ENCODE measurements around the gene CELF2.
"Not testable (repeated sequence)": the region's sequence is repeated elsewhere in the genome, so short reads cannot be mapped to it uniquely, and the experiment has no call there.

The CELF2 gene

DNA sequence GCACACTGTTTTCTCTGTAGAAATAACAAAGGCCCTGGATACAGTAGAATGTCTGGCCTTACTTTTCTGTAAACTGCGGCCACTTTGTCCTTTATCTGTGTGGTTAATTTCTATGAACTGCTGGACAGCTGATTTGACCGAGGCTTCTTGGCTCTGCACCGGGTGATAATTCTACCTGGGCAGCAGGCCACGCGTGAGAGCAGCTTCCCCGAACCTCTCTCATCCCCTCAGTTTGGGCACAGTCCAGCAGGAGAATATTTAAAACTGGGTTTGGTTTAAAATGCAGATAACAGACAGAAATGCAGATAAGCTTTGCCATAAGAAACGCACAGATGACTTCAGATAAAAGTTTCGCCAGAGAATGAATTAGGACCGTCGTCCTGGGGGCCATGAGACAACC lies 81.0 kb downstream of the CELF2 start:
- DNase-seq: no peak

DNA sequence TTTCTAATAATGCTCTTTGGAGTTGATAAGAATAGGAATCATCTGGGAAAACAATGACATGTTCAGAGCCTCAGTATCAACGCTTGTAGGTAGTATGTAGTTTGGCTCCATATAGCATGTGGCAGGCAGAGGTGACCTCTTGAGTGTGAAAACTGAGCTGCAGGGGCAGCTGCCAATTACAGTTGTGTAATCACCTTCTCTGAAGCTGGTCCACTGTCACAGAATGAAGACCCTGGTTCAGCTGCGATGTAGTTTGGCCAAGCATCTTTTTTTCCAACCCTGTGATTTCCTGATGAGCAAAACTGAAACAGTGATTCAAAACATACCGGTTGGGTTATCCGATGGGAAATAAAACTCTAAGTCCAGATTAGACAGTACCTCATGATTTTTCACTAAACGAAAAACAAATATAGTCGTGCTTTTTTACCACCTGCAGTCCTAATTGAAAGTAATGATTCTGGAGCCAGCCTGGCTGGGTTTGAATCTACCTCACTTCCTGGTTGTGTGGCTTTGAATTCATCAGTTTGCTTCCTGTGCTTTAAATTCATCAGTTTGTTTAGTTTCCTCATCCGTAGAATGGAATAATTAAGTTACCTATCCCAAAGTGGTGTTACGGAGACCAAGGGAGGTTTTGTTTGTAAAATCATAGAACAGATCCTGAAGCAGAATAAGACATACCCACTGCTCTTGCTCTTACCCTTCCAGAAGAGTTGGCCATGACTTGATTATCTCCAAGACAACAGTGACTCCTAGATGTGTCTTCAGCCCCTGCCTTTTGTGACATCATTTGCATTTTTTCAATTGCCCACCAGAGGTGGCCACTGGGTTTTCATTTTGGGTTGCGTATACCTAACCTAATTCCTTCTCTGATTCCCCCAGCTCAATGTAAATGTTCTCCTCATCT lies 87.4 kb downstream of the CELF2 start:
- DNase-seq: no peak

DNA sequence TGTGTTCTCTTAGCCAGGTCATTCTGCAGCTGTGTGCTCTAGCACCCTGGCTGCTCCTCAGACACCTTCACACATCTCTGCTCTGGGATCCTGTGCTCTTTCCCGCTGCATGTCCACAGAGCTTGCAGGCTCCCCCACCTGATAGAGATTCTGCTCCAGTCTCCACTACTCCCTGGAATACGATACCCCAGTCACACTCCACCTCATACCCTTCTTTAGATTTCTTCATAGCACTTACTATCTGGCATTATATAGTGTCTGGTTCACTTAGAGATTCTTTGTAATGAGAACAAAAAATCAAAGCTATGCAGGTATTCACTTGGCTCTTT lies 88.0 kb downstream of the CELF2 start:
- no peak for DNase-seq

DNA sequence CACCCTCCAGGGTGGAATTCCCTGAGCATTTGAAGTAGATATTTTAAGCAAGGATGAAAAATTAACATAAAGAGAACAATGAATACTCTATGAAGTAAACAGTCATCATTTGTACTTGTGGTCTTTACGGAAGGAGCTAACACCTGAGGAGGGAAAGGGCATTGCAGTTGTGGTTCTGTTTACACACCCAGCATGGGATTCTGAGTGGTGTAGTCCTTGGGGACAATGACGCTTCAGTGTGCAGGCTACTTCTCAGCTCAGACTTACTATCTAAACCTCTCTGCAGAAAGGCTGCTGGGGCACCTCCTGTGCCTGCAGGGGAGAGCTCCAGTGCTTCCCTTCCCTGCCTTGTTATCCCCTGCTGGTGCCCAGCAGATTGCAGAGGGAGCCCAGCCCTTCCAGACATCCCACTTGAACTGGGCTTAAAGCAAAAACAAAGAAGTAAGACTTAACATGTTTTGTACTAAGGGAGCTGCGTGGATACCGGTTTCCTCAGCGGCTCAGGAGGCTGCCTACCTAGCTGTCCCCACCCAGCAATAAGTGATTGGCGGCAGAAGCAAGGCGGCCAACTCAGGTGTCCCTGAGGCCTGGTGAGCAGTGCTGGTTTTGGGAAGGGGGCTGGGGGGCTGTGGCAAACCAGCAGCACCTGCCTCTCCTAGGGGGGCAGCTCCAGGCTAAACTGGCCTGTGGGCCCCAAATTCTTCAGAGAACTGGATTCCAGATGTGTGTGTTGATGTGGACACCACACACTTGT lies 89.1 kb downstream of the CELF2 start:
- no peak for DNase-seq

DNA sequence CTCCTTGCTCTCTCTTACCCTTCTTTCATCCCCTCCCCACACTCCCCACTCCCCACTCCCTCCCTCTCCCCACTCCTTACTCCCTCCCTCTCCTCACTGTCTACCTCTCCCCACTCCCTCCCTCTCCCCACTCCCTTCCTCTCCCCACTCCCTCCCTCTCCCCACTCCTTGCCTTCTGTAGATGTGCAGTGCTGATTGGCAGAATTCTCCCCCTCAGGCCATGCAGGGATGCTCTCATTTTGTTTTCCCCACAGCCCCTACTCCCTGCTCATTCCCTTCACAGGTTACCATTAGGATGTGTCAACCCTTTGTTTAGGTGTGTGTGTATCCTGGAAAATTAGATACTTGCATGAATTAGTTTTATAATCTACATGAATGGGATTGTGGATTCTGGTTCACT lies 90.3 kb downstream of the CELF2 start:
- no peak for DNase-seq

DNA sequence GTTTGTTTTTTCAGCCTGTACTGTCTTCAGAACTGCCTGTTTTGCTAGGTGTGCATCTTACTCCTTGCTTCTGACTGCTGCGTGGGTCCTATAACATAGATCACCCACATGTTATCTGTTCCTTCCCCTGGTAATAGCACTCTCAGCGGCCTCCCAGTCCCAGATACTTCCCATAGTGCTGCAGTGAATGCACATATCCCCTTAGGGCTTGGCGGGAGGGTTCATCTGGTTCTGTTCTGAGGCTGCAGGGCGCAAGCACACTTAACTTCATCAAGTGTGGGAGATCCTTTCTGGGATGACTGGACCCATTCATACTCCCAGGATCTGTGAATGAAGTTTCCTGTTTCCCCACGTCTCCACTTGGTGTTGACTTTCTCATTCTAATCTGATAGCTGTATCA lies 90.7 kb downstream of the CELF2 start:
- DNase-seq: no peak

DNA sequence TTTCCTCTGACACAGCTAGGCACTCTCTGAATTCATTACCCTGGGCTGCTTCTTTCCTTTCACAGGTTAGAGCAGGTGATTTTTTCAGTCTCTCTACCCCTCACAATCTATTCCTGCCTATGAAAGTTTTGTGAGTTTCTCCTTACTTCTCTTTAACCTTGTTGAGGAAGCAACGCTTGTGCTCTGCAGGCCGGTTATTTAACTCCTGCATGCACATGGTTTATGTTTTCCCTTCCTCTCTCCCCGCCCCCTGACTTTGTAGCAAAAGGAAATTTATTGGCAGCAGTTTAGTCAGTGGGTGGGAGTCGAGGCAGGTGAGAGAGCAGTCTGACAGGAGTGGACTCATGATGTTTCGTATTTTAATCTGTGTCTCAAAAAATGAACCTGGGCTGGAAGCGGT lies 91.9 kb downstream of the CELF2 start:
- DNase-seq: no peak

DNA sequence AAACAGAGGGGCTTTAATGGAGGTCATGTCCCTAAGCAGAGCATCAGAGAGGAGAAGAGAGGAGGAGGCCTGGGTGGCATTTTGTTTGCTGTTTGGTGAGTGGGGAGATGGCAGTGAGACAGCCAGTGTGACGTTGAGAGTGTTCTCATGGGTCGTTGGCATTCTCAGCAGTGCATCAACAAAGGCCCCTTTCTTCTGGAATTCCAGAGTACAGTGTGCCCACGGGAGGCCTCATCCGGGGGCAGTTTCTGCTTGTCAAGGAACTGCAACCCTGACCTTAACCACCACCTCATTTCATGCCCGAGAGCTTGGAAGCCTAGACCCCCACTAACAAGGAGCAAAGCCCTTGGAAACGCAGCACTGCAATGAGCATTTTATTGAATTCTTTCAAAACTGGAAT lies 92.9 kb downstream of the CELF2 start:
- no peak for DNase-seq

DNA sequence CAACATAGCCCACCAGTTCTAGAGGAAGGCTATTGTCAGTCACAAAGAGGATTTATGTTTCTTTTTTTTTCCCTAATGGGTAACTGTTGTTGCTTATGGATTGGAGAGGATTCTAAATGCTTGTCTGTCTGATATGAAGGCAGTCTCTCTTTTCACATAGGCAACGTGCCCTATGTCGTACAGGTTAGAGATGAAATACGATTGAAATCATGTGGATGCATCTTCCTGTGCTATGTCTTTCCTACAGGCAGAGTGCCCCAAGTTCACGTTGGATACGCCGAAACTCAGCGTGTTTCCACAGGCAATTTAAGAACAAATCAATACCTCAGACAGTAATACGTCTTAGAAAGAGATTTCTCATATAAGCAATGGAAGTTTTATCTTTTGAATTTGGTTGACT lies 93.8 kb downstream of the CELF2 start:
- DNase-seq: no peak

DNA sequence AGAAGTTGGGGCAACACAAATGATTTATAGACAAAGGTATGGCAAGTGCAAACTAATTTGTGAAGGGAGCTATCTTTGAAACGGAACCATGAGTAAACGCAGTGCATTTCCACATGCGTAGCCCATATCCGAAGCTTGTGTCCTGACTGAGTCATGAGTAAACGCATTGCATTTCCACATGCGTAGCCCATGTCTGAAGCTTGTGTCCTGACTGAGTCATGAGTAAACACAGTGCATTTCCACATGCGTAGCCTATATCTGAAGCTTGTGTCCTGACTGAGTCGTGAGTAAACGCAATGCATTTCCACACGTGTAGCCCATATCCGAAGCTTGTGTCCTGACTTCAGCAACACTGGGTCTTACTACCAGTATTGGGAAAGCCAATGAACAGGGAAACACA lies 95.0 kb downstream of the CELF2 start:
- no peak for DNase-seq

DNA sequence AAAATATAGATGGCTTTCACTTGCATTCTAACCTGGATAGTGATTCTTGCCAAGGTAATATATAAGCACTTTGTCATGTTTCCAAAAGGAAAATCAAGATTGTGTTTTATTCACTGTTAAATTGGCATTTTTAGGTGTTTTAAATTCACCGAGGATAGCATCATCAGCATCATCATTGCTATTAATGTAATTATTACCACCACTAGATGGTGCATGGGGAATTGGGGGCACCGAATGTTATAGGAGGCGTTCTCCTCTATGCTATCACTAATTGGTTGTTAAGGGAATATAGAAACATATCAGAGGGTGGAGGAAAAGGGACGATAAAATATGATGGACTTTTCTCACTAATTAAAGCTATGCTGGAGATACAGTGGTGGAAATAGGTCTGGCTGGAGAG lies 95.5 kb downstream of the CELF2 start:
- no peak for DNase-seq

DNA sequence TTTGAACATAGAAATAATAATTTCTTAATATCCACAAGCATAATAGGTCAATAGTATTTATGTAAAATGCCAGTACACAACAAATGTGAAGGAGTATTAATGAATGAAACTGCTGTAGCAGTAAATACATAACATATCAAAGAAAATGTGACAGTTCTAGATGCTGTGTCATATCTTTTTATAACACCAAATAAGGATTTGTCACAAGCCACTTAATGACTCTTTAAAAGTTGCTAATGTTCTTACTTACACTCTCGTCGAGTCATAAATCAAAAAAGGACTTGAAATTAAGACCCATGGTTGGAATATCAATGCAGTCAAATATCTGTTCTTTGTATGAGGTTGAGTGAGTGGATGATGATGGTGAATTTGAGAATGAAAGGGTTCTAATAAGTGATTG lies 96.6 kb downstream of the CELF2 start:
- DNase-seq: no peak

DNA sequence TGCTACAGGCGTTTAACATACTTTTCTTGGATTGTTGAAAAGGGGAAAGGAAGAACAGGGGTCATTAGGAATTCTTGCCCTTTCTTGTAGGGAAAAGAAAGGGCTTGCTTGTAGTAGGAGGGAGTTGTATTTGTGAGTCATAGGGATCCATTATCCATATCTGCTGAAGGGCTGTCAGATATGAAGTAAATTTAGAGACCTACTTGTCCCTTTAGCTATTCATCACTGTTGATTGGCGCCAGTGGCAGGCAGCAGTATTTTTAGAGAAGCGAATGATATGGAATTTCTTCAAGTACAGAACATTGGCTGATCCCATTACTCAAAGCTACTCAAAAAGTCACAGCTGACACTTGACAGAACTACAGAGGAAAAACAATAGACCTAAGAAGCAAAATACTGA lies 97.7 kb downstream of the CELF2 start:
- no peak for DNase-seq

DNA sequence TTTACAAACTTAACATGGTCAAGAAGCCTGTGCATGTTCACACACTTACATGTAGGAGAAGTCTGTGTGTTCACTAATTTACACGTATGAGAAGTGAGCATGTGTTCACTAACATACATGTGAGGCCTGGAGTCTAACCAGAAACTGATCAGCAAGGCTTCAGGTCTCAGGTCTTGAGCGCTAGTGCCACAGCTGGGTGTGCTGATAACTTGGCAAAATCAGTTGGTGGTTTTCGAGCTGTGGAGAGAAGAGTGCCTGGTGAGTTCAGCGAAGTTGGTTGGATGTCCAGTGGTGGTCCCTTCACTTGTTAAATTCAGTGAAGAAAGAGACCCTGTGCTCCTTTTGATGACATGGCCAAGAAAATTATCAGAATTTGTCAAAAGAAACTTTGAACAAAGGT lies 98.7 kb downstream of the CELF2 start:
- no peak for DNase-seq

DNA sequence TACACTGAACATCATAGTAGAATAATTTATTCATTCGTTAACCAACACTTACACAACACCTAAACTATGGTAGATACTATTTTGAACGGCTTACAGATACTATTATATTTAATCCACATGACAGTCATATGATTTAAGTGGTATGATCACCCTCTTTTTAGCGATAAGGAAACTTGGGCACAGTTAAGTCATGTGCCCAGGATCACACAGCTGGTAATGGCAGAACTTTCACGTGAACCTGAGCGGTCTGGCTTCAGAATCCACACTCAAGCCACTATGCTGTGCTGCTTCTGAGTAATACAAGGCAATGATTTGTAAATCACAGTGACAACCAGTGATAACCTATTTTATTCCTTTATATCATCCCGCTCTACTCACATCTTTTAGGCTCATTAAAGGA lies 99.1 kb downstream of the CELF2 start:
- no peak for DNase-seq

DNA sequence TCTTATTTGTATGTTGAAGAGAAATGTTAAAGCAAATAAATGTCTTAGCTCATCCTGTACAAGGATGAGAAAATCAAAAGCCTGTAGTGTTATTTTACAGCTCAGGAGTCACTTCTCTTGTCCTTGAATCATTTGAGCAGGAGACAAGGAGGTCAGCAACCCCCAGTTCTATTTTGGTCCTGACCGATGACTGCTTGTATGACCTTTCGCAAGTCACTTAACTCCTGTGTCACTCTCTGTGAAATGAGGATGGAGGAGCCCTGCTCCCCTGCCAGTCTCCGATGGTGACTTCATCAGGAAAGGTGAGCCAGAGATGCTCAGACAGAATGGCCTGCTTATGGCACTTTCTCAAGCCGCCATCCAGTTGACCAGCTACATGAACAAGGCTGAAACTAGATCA lies 101.0 kb downstream of the CELF2 start:
- DNase-seq: no peak

DNA sequence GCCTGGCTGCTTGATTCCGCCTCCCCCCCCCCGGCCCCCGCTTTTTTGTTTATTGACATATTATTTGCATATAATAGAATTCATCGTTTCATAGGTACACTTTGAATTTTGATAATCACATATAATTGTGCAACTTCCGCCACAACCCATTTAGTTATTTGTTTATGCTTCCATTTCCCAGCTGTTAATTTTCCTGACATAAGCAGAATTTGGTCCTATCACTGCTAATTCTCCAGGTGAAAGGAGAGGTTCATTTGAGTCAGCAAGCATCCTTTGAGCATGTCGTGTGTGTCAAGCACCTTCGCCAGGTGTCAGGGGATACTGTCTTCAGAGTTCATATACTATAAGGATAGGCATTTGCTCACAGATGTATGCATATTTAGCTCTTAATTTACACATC lies 102.2 kb downstream of the CELF2 start:
- DNase-seq: no peak

DNA sequence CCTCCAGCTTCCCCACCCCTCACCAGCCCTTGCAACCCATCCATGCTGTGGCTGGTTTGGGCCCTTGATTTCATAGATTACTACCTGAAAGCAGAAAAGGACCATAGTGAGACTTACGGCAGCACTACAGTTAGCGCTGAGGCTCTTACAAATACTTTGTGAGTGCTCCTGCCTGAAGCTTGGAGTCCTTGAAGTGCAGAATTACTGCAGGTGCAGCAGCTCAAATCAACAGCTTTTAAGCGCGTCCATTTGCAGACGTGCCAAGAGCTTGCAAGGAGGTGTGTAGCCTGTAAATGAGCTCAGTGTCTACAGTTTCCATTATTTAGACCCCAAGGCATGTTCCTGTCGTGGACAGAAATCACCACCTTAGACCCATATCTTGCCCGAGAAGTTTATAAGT lies 103.0 kb downstream of the CELF2 start:
- no peak for DNase-seq

DNA sequence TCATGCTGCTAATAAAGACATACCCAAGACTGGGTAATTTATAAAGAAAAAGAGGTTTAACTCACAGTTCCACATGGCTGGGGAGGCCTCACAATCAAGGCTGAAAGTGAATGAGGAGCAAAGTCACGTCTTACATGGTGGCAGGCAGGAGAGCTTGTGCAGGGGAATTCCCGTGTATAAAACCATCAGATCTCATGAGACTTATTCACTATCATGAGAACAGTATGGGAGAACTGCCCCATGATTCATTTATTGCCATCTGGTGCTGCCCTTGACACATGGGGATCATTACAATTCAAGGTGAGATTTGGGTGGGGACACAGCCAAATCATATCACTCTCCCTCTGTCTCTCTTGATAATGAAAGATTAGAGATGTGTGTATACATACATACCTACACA lies 106.2 kb downstream of the CELF2 start:
- DNase-seq: not testable (repeated sequence)

DNA sequence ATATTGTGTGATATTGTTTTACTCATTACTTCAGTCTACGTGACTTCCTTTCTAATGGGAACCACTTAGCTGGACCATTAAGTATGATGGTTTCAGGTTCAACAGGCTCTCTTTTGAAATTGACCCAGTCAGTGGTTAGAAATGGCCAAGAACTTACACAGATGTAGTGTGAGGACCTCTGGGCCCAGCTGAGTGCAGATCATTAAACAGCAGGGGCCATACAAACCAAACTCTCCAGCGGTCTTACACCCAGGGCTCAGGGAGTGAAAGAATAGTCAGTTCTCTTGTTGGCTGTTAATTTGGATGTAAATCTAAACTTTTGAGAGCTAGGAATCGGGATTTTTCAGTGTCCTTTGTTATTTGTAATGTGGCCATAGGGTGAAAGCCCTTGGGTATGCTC lies 107.3 kb downstream of the CELF2 start:
- no peak for DNase-seq

DNA sequence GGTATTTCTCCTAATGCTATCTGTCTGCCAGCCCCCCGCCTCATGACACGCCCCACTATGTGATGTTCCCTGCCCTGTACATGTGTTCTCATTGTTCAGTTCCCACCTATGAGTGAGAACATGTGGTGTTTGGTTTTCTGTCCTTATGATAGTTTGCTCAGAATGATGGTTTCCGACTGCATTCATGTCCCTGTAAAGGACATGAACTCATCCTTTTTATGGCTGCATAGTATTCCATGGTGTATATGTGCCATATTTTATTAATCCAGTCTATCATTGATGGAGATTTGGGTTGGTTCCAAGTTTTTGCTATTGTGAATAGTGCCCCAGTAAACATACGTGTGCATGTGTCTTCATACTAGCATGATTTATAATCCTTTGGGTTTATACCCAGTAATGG lies 109.3 kb downstream of the CELF2 start:
- not testable (repeated sequence) for DNase-seq

DNA sequence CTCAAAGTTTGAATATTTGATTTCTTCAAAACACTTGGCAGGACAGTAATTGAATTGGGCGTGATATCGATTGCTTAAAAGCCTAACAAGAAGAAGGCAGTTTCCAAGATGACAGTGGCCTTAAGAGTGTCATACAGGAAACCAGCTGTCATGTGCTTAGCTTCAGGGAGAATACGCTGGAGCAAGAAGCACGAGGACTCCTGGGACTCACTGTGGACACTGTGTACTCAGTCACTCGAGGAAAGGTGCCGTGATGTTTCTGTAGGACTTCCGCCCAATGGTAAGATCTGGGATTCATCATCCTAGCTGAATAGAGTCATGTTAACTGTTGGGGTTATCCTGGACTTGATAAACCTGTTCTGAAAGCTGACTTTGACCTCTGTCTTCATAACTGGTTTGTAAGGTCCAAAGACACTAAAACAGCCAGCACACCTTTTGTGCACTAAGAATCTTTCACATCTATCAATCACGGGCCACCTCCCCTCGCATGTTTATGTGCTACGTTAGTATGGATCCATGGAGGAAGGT lies 113.5 kb downstream of the CELF2 start:
- DNase-seq: no peak

DNA sequence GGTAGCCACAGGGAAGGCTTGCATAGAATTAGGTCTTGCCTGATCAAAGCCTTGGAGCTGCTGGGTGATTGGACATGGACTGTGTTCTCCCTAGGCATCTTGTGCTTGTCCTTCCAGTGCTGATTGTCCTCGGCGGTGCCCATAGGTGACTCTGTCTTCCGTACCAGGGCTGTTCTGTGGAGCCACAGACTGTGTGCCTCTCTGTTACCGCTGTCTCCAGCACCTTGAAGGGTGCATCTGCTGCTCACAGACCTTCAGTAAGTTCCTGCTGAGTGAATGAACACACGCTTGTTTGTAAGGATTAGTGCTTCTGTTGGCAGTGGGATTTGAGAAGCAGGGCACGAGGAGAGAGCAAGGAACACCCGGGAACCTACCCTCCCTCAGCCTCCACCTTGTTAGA lies 116.7 kb downstream of the CELF2 start:
- DNase-seq: no peak

DNA sequence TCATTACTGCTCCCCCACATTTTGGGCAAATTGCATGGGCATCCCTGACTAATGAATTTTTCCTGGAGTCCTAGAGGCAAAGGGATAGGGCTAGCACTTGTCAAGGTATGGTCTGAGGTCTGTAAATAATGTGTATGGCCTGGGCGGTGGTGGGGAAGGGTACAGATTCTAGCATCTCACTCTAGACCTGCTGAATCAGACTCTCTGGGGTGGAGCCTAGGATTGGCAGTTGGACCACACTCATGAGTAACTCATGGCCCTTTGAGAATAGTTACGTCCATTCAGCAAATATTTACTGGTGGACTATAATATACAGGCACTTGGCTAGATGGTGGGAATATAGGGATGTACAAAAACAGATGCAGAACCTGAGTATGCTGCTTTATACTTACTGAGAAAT lies 118.0 kb downstream of the CELF2 start:
- no peak for DNase-seq

All from kidney glomerular epithelial cell (primary cell).